Ureter (tissue), 1 donor: ENCODE measurements around the gene KDM6A. TPM values are rescaled to one million over a fixed set of nuclear protein-coding genes. Genes with fewer than 3 reads are reported as not detected.
"Not testable (repeated sequence)": the region's sequence is repeated elsewhere in the genome, so short reads cannot be mapped to it uniquely, and the experiment has no call there.

Experiments
- DNase-seq: peaks from one replicate; pipeline ENCODE4 v3.0.0-alpha.2; 2020; ENCODE audit warnings: low spot score
- total RNA-seq: library from RNA; stranded (reverse); gene quantifications from one replicate; pipeline ENCODE4 v1.2.4, GENCODE V29; 2023
- donor health status: DM: yes; HTN: yes; CAD: no.

Gene KDM6A
- total RNA-seq, 1 donor from 2014 or later, result 86.0 TPM

- DNase-seq, result no peak
Observed at GRCh38 chrX:45077748-45078424, 204.9 kb downstream of the KDM6A start.

- no peak for DNase-seq
Observed at GRCh38 chrX:45083314-45083713, 210.3 kb downstream of the KDM6A start.

GRCh38 chrX:45110494-45110893 is 237.5 kb downstream of the KDM6A start:
- no peak for DNase-seq

- DNase-seq, result no peak
Observed at GRCh38 chrX:45126158-45126557, 253.2 kb downstream of the KDM6A start.

- no peak for DNase-seq
Observed at GRCh38 chrX:45128896-45129454, 256.0 kb downstream of the KDM6A start.

GRCh38 chrX:45133465-45133864 is 260.5 kb downstream of the KDM6A start:
- DNase-seq, result no peak

- DNase-seq, result no peak
Observed at GRCh38 chrX:45134315-45134731, 261.3 kb downstream of the KDM6A start.

GRCh38 chrX:45134775-45135174 is 261.8 kb downstream of the KDM6A start:
- DNase-seq, result no peak

- DNase-seq, result not testable (repeated sequence)
Observed at GRCh38 chrX:45135391-45136075, 262.5 kb downstream of the KDM6A start.

- DNase-seq, result no peak
Observed at GRCh38 chrX:45137531-45137930, 264.5 kb downstream of the KDM6A start.

GRCh38 chrX:45138525-45138924 is 265.5 kb downstream of the KDM6A start:
- no peak for DNase-seq

GRCh38 chrX:45140812-45141211 is 267.8 kb downstream of the KDM6A start:
- DNase-seq, result no peak

GRCh38 chrX:45142185-45142584 is 269.2 kb downstream of the KDM6A start:
- no peak for DNase-seq

- DNase-seq, result no peak
Observed at GRCh38 chrX:45143455-45143854, 270.5 kb downstream of the KDM6A start.

- no peak for DNase-seq
Observed at GRCh38 chrX:45145492-45146215, 272.7 kb downstream of the KDM6A start.

- no peak for DNase-seq
Observed at GRCh38 chrX:45150821-45151220, 277.8 kb downstream of the KDM6A start.

GRCh38 chrX:45154033-45154360 is 281.0 kb downstream of the KDM6A start:
- no peak for DNase-seq

GRCh38 chrX:45154462-45154861 is 281.5 kb downstream of the KDM6A start:
- DNase-seq, result no peak

GRCh38 chrX:45157647-45158046 is 284.7 kb downstream of the KDM6A start:
- DNase-seq, result no peak
